ENCODE measurements around the gene SCN2A. TPM values are rescaled to one million over a fixed set of nuclear protein-coding genes. Genes with fewer than 3 reads are reported as not detected.

Gene SCN2A
- total RNA-seq, 4 donors from 2014 or later: 0.36 to 1.8 (median 0.56) TPM; not detected in 1

DNA sequence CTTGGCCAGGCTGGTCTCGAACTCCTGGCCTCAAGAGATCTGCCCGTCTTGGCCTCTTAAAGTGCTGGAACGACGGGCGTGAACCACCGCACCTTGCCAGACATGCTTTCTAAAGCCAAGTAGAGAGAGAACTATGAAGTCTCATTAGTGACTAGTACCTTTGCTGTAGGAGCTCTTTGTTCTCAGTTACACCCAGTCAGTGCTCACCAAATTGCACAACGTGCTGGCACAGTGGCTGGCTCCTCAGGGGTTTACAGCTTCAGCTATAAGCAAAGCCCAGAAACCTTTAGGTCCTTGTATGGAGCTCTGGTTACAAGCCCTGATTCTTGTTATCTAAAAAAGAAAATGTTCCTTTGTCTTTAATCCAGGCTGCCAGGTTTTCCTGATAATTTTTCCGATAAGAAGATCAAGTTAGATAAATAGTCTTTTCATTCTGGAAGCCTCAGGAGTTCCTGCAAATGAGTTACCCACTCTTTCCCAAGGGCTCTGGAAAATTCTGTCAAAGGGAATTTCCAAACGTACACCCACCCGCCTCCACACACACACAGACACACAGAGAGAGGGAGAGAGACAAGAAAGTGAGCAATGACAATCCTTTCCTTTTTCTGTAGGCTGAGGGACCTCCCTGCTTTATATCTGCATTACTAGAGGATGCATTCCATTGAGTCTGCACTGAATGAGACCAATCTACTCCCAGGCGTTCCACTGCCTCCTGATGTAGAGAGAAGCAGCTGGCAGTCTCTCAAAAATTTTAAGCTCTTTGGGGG is 130.1 kb downstream of the SCN2A start:
- TF ChIP-seq, protein P1, sequence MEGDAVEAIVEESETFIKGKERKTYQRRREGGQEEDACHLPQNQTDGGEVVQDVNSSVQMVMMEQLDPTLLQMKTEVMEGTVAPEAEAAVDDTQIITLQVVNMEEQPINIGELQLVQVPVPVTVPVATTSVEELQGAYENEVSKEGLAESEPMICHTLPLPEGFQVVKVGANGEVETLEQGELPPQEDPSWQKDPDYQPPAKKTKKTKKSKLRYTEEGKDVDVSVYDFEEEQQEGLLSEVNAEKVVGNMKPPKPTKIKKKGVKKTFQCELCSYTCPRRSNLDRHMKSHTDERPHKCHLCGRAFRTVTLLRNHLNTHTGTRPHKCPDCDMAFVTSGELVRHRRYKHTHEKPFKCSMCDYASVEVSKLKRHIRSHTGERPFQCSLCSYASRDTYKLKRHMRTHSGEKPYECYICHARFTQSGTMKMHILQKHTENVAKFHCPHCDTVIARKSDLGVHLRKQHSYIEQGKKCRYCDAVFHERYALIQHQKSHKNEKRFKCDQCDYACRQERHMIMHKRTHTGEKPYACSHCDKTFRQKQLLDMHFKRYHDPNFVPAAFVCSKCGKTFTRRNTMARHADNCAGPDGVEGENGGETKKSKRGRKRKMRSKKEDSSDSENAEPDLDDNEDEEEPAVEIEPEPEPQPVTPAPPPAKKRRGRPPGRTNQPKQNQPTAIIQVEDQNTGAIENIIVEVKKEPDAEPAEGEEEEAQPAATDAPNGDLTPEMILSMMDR (IDR thresholded peaks at IDR 0.05): no peak
- ATAC-seq (ENCODE audit: low FRiP score) (no peak), DNase-seq (ENCODE audit: low spot score) (no peak)

DNA sequence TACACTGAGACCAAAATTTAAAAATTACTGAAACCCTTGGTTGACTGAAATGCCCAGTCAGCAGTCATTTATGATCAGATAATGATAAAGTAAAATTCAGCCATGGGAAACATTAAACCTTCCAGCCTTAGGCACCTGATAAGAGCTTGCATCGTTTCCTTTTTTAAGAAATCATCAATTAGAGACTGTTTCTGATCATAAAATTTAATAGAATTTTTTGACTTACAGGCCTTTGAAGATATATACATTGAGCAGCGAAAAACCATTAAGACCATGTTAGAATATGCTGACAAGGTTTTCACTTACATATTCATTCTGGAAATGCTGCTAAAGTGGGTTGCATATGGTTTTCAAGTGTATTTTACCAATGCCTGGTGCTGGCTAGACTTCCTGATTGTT is 130.7 kb downstream of the SCN2A start:
- DNase-seq (ENCODE audit: low spot score) (no peak), ATAC-seq (ENCODE audit: low FRiP score) (no peak)
- TF ChIP-seq, protein P1 (IDR thresholded peaks at IDR 0.05): no peak

DNA sequence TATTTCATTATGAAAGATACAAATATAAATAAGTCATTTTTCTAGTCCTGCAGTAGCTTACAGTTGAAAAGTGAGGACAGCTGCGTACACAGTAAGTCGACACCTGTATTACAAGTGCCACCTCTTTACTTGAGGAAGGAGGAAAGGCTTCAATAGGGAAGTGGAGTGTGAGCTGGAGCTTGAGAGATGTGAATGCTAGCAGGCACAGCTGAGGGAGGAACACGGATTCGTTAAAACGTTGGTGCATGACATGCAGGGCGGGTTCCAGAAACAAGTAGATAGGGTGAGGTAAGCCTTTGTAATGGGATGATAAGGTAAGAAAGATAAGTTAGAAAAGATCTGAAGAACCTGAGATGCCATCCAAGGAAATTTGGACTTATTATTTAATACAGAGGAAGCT is 132.1 kb downstream of the SCN2A start:
- TF ChIP-seq, protein P1 (IDR thresholded peaks at IDR 0.05): no peak
- no peak for ATAC-seq (ENCODE audit: low FRiP score)

DNA sequence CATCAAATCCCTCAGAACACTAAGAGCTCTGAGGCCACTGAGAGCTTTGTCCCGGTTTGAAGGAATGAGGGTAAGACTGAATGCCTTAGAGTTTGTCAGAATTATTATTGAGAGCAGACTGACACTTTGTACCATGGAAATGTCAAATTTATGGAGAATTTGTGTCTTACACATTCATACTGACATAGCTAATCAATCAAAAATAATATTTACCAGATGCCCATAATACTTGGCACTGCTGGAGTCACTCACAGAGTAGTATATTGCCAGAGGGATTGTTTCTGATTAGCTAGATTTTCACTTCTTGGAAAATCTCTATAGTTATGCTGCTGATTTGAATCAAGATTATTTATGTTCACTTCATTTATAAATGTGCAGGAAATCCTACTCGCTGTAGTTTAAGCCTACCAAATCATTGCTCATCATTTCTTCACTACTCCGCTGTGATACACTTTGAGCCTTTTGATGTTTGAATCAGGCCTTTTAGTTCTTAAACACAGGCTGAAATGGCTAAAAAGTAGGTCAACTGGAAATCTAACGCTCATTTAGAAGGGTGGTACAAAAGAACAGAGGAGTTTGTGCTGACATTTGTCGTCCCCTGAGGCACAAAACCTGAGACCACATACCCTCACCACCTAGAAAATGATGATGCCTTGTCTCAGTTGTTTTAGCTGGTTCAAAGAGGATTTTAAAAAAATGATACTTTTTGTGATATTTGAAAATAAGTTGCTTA is 134.2 kb downstream of the SCN2A start:
- TF ChIP-seq, protein P1 (IDR thresholded peaks at IDR 0.05): no peak
- ATAC-seq (ENCODE audit: low FRiP score) (no peak), DNase-seq (ENCODE audit: low spot score) (no peak)

More for the DNA sequence above, 132.1 kb downstream of the SCN2A start:
- DNase-seq (ENCODE audit: low spot score): no peak

DNA sequence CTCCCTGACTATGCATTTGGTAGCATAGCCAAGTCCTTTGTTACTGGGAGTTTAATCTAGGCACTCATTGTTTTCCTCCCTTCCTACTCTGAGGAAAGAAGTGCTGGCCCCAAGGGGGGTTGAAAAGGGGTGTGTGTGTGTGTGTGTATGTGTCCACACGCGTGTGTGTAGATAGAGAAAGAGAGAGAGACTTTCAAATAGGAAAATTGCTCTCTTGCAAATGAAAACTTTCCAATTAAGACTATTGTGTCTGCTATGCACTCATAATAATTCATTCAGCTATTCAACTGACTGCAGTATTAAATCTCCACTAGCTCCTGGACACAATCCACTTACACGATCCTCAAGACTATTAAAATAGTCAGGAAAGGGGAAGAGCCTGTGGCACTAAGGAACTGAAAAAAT is 137.4 kb downstream of the SCN2A start:
- TF ChIP-seq, protein P1 (IDR thresholded peaks at IDR 0.05): no peak
- ATAC-seq (ENCODE audit: low FRiP score): no peak
- no peak for DNase-seq (ENCODE audit: low spot score)

DNA sequence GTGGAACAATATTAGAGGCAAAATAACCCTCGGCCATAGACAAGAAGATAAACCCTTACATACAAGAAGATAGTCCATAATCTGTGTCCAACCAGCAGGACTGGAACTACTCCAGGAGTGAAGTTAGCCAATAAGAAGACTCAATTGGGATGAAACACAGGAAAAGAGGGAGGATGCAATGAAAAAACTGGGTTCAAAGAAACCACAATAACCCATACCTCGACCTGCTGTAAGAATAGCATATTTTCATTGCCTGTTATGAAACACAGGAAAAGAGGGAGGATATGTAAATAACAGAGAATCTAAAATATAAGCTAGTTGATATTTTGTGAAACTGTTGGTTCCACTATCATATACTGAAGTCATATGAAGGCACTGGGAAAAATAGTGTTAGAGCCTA is 143.1 kb downstream of the SCN2A start:
- TF ChIP-seq, protein P1 (IDR thresholded peaks at IDR 0.05): no peak
- DNase-seq (ENCODE audit: low spot score): no peak
- no peak for ATAC-seq (ENCODE audit: low FRiP score)
